ENCODE results near the gene CLPTM1L. TPM values are rescaled to one million over a fixed set of nuclear protein-coding genes. Genes with fewer than 3 reads are reported as not detected.

CLPTM1L gene
- total RNA-seq, 1 donor from 2014 or later, result 131 TPM

DNA sequence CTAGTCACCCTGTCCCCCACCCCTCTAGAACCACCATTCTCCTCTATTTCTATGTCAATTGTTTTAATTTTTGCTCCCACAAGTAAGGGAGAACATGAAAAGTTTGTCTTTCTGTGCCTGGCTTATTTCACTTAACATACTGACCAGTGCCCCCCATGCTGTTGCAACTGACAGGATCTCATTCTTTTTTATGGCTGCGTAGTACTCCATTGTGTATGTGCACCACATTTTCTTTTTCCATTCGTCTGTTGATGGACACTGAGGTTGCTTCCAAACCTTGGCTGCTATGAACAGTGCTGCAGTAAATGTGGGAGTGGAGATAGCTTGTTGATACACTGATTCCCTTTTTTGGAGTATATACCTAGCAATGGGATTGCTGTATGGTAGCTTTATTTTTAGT lies 42.6 kb downstream of the CLPTM1L start:
- Histone ChIP-seq H4K20me1 (ENCODE audit: insufficient read depth, low read length) (no peaks in the 10 kb centered on the region), H3K4me1 (ENCODE audit: insufficient read depth, low read length) (no peaks in the 10 kb centered on the region), H2AFZ (ENCODE audit: low read depth, low read length) (no peak overlapping the region), H3K9me3 (ENCODE audit: insufficient read depth, low read depth, low read length) (no peaks in the 10 kb centered on the region), H3K9ac (ENCODE audit: low read length) (no peak overlapping the region), H3K36me3 (ENCODE audit: insufficient read depth, low read length) (no peaks in the 10 kb centered on the region), H3K79me2 (ENCODE audit: insufficient read depth, low read length) (no peaks in the 10 kb centered on the region), H3K27me3 (ENCODE audit: insufficient read depth, low read length) (peaks cover 5% of the 10 kb centered on the region), H3K4me2 (ENCODE audit: low read length) (no peak overlapping the region), H3K27ac (ENCODE audit: low read depth, low read length) (no peak overlapping the region), H3K4me3 (ENCODE audit: insufficient read depth, low read depth, low read length) (no peak overlapping the region)
- TF ChIP-seq EZH2 (IDR thresholded peaks at IDR 0.05; ENCODE audit: insufficient read depth, low read length), result no peak
- TF ChIP-seq, protein P1, sequence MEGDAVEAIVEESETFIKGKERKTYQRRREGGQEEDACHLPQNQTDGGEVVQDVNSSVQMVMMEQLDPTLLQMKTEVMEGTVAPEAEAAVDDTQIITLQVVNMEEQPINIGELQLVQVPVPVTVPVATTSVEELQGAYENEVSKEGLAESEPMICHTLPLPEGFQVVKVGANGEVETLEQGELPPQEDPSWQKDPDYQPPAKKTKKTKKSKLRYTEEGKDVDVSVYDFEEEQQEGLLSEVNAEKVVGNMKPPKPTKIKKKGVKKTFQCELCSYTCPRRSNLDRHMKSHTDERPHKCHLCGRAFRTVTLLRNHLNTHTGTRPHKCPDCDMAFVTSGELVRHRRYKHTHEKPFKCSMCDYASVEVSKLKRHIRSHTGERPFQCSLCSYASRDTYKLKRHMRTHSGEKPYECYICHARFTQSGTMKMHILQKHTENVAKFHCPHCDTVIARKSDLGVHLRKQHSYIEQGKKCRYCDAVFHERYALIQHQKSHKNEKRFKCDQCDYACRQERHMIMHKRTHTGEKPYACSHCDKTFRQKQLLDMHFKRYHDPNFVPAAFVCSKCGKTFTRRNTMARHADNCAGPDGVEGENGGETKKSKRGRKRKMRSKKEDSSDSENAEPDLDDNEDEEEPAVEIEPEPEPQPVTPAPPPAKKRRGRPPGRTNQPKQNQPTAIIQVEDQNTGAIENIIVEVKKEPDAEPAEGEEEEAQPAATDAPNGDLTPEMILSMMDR (IDR thresholded peaks at IDR 0.05; ENCODE audit: insufficient read depth, low read depth, low read length), result no peak
- Mint-ChIP-seq H3K27me3 (ENCODE audit: low read depth, unreplicated experiment) (peaks cover 40% of the 10 kb centered on the region), H3K4me3 (ENCODE audit: unreplicated experiment) (no peak overlapping the region), H3K36me3 (ENCODE audit: low read depth, unreplicated experiment) (peaks cover 1% of the 10 kb centered on the region), H3K9me3 (ENCODE audit: unreplicated experiment) (peaks cover 3% of the 10 kb centered on the region), H3K4me1 (ENCODE audit: low read depth, unreplicated experiment) (no peaks in the 10 kb centered on the region), H3K27ac (ENCODE audit: unreplicated experiment) (no peak overlapping the region)
- DNase-seq (ENCODE audit: low read depth) (no peak), FAIRE-seq (no peak)

DNA sequence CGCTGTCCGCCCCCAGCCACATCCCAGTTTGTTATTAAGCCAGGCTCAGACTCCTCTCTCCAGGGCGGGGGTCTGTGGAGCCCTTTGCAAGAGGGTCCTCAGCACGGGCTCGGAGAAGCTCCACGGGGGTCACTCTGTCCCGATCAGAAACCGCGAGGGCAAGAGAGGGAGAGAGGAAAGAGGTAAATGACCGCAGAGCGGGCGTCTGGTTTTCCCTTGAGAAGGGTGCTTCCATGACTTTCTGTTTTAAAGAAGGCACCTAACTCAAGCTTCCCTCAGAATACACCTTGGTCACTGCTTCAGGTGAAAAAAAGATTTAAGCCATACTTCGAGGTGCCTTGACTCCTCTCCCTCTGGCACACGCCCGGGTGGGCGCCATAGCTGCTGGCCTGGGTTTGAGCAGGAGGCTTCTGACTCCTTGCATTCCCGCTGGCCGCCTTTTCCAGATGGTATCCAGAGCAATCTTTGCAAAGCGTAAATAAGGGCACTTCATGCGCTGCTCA lies 44.3 kb downstream of the CLPTM1L start:
- Mint-ChIP-seq H3K9me3 (ENCODE audit: unreplicated experiment) (peaks cover 3% of the 10 kb centered on the region), H3K4me1 (ENCODE audit: low read depth, unreplicated experiment) (no peaks in the 10 kb centered on the region), H3K4me3 (ENCODE audit: unreplicated experiment) (no peak overlapping the region), H3K36me3 (ENCODE audit: low read depth, unreplicated experiment) (peaks cover 1% of the 10 kb centered on the region), H3K27ac (ENCODE audit: unreplicated experiment) (no peak overlapping the region), H3K27me3 (ENCODE audit: low read depth, unreplicated experiment) (peaks cover 53% of the 10 kb centered on the region)
- no peak for DNase-seq (ENCODE audit: low read depth)
- H3K9me3 ChIP-seq (ENCODE audit: insufficient read depth, low read depth, low read length), result no peaks in the 10 kb centered on the region
- TF ChIP-seq EZH2 (IDR thresholded peaks at IDR 0.05; ENCODE audit: insufficient read depth, low read length), result no peak
- TF ChIP-seq, protein P1 (IDR thresholded peaks at IDR 0.05; ENCODE audit: insufficient read depth, low read depth, low read length), result no peak
- H4K20me1 ChIP-seq (ENCODE audit: insufficient read depth, low read length), result no peaks in the 10 kb centered on the region
- no peak for FAIRE-seq
- peaks cover 13% of the 10 kb centered on the region for H3K27me3 ChIP-seq (ENCODE audit: insufficient read depth, low read length)
- H2AFZ ChIP-seq (ENCODE audit: low read depth, low read length), result no peak overlapping the region
- no peaks in the 10 kb centered on the region for H3K36me3 ChIP-seq (ENCODE audit: insufficient read depth, low read length)
- no peak overlapping the region for H3K4me2 ChIP-seq (ENCODE audit: low read length)
- no peaks in the 10 kb centered on the region for H3K79me2 ChIP-seq (ENCODE audit: insufficient read depth, low read length)
- H3K9ac ChIP-seq (ENCODE audit: low read length), result no peak overlapping the region
- H3K4me3 ChIP-seq (ENCODE audit: insufficient read depth, low read depth, low read length), result no peak overlapping the region
- H3K4me1 ChIP-seq (ENCODE audit: insufficient read depth, low read length), result no peaks in the 10 kb centered on the region
- no peak overlapping the region for H3K27ac ChIP-seq (ENCODE audit: low read depth, low read length)

DNA sequence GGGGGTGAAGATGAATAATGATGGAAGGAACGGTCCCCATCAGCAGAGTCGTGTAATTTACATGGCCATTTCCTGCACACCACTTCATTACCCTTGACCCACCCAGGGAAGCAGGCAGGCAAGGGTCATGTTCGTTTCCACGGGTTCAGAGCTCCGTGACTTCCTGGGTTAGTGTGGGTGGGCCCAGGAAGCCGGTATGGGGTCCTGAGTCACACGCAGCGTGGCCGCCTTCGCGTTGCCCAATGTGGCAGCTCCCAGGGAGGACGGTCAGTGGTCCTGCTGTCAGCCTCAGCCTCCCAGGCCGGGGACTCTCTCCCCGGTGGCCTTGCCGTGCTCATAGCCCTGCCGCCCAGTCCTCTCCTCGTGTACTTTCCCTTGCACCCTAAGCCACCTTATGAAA lies 44.9 kb downstream of the CLPTM1L start:
- H3K27ac ChIP-seq (ENCODE audit: low read depth, low read length), result no peak overlapping the region
- FAIRE-seq (no peak), DNase-seq (ENCODE audit: low read depth) (no peak)
- Mint-ChIP-seq H3K27me3 (ENCODE audit: low read depth, unreplicated experiment) (peaks cover 53% of the 10 kb centered on the region), H3K4me3 (ENCODE audit: unreplicated experiment) (no peak overlapping the region), H3K9me3 (ENCODE audit: unreplicated experiment) (peaks cover 3% of the 10 kb centered on the region), H3K27ac (ENCODE audit: unreplicated experiment) (no peak overlapping the region), H3K4me1 (ENCODE audit: low read depth, unreplicated experiment) (no peaks in the 10 kb centered on the region), H3K36me3 (ENCODE audit: low read depth, unreplicated experiment) (peaks cover 1% of the 10 kb centered on the region)
- H3K4me3 ChIP-seq (ENCODE audit: insufficient read depth, low read depth, low read length), result no peak overlapping the region
- no peaks in the 10 kb centered on the region for H3K9me3 ChIP-seq (ENCODE audit: insufficient read depth, low read depth, low read length)
- no peaks in the 10 kb centered on the region for H3K79me2 ChIP-seq (ENCODE audit: insufficient read depth, low read length)
- no peaks in the 10 kb centered on the region for H4K20me1 ChIP-seq (ENCODE audit: insufficient read depth, low read length)
- no peaks in the 10 kb centered on the region for H3K36me3 ChIP-seq (ENCODE audit: insufficient read depth, low read length)
- H3K4me2 ChIP-seq (ENCODE audit: low read length), result no peak overlapping the region
- peaks cover 15% of the 10 kb centered on the region for H3K27me3 ChIP-seq (ENCODE audit: insufficient read depth, low read length)
- no peak overlapping the region for H3K9ac ChIP-seq (ENCODE audit: low read length)
- H2AFZ ChIP-seq (ENCODE audit: low read depth, low read length), result no peak overlapping the region
- H3K4me1 ChIP-seq (ENCODE audit: insufficient read depth, low read length), result no peaks in the 10 kb centered on the region
- TF ChIP-seq EZH2 (IDR thresholded peaks at IDR 0.05; ENCODE audit: insufficient read depth, low read length), result no peak
- TF ChIP-seq, protein P1 (IDR thresholded peaks at IDR 0.05; ENCODE audit: insufficient read depth, low read depth, low read length), result no peak

Data from astrocyte (in vitro differentiated cells and primary cell).